NCI-H446 treated with DMSO at 0.1 percent for 48 hours (cell line): ENCODE data around the gene TFDP2.
"Not testable (repeated sequence)": the region's sequence is repeated elsewhere in the genome, so short reads cannot be mapped to it uniquely, and the experiment has no call there.

Source experiments
- DNase-seq: peaks from one replicate; lab custom pipeline; 2025; lab: John Stamatoyannopoulos, UW

Gene TFDP2

GRCh38 chr3:141925677-141926076, 223.7 kb downstream of the TFDP2 start:
- not testable (repeated sequence) for DNase-seq

- no peak for DNase-seq
Measured at GRCh38 chr3:141921316-141921715, 228.0 kb downstream of the TFDP2 start.

- DNase-seq, result peak; percentile 4
Measured at GRCh38 chr3:141920701-141921100, 228.6 kb downstream of the TFDP2 start.

GRCh38 chr3:141915766-141916165, 233.6 kb downstream of the TFDP2 start:
- DNase-seq, result no peak

GRCh38 chr3:141915016-141915415, 234.3 kb downstream of the TFDP2 start:
- DNase-seq, result no peak

- DNase-seq, result no peak
Measured at GRCh38 chr3:141914311-141914710, 235.0 kb downstream of the TFDP2 start.

- no peak for DNase-seq
Measured at GRCh38 chr3:141913150-141913811, 236.1 kb downstream of the TFDP2 start.

GRCh38 chr3:141909986-141910385, 239.4 kb downstream of the TFDP2 start:
- DNase-seq, result not testable (repeated sequence)

GRCh38 chr3:141909408-141909807, 239.9 kb downstream of the TFDP2 start:
- no peak for DNase-seq

- no peak for DNase-seq
Measured at GRCh38 chr3:141905129-141905528, 244.2 kb downstream of the TFDP2 start.

- DNase-seq, result no peak
Measured at GRCh38 chr3:141904203-141904602, 245.1 kb downstream of the TFDP2 start.

GRCh38 chr3:141901914-141902313, 247.4 kb downstream of the TFDP2 start:
- DNase-seq, result no peak

- DNase-seq, result no peak
Measured at GRCh38 chr3:141900343-141900742, 249.0 kb downstream of the TFDP2 start.

GRCh38 chr3:141898908-141899307, 250.4 kb downstream of the TFDP2 start:
- DNase-seq, result no peak

GRCh38 chr3:141895731-141896130, 253.6 kb downstream of the TFDP2 start:
- DNase-seq, result no peak

GRCh38 chr3:141894524-141895176, 254.7 kb downstream of the TFDP2 start:
- no peak for DNase-seq
